DMS53 (cell line): ENCODE data around the gene RAB7A.
"Not testable (repeated sequence)": the region's sequence is repeated elsewhere in the genome, so short reads cannot be mapped to it uniquely, and the experiment has no call there.

Source experiments
- DNase-seq: peaks from one replicate; lab custom pipeline; 2025; lab: John Stamatoyannopoulos, UW

The RAB7A gene

DNA sequence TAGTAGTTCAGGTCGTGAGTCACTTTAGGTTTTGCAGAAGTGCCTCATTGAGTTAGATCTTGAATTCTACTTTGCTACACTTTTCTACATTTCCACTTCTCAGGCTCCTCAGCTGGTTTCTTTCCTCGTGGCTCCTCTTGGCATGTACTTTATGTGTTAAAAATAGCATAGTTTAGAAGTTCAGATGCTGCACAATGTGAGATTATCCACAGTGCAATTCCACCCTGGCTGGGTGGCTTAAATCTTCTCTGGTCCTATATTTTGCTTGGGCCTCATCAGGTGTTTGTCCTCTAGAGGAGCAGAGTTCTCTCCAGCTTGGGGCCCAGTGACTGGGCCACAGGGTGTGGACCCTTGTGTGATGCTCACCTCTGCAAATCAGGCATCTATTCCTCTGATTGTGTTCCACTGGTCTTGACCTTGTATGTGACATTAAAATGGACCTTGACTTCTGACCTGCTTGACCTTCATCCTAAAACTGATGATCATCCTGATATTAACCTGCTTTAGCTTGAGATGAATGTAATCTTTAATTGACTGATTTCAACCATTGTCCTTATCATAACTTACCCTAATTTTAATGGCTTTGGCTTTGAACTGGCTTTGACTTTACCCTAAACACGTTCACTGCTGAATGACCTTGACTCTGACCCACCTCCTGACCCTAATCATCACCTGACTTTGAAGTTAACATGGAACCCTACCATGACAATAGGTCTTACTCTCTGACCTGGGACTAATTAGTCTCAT lies 89.5 kb downstream of the RAB7A start:
- no peak for DNase-seq

DNA sequence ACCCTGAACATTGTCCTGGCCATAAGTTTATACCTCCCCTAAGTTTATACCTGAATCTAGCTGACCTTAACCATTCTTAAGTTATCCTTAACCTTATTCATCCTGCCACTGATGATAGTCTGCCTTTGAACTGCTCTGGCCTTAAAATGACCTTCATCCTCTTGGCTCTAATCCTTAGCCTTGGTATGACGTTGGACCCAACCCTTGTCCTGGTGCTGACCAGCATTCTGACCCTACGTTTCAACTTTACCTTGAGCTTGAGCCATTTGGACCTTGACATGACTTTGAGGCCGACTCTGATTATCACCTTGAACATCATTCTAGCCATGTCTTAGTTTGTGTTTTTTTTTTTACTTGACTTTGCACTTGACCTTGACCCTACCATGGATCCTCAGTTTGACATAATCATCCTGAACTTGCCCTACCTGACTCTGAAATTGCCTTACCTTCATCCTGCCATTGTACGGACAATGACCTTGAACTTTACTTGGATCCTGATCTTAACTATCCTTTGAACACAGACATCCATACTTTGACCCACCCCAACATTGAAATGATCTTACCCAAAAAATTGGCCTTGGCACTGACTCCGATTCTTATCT lies 92.3 kb downstream of the RAB7A start:
- DNase-seq, result no peak

- no peak for DNase-seq
Measured at GRCh38 chr3:128820252-128820839, 94.4 kb downstream of the RAB7A start.

DNA sequence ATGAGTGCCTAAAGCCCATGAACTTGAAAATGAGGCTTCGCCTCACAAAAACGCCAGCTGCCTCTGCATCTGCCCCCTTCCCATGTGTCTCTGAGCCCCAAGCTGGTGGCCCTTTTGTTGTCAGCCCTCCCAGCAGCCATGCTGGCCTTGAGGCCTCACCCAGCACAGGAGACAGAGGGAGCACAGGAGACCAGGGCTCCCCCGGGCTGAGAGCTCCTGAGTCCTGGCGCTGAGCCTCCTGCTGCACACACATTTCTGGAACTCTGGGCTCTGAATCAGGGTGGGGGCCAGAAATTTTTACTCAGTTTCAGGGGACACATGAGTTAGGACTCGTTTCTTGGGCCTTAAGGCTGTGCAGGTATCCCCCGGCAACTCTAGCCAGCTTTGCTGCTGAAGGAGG lies 97.0 kb downstream of the RAB7A start:
- no peak for DNase-seq

DNA sequence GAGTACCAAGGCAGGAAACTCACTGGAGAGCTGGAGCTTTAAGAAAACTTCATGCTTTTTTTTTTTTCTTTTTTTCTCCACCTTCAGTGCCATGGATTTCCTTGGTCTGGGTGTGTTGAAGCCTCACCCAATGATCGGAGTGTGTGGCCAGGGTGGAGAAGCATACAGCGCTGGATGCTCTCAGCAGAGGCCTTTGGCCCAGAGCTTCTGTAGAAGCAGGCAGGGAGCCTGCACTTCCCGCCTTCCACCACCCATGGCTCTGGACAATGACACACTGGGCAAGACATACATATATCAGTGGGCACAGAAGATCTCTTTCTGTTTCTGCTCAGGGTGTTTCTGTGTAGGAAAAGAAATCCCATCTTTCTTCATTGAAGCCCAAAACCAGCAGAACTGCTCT lies 97.6 kb downstream of the RAB7A start:
- no peak for DNase-seq

DNA sequence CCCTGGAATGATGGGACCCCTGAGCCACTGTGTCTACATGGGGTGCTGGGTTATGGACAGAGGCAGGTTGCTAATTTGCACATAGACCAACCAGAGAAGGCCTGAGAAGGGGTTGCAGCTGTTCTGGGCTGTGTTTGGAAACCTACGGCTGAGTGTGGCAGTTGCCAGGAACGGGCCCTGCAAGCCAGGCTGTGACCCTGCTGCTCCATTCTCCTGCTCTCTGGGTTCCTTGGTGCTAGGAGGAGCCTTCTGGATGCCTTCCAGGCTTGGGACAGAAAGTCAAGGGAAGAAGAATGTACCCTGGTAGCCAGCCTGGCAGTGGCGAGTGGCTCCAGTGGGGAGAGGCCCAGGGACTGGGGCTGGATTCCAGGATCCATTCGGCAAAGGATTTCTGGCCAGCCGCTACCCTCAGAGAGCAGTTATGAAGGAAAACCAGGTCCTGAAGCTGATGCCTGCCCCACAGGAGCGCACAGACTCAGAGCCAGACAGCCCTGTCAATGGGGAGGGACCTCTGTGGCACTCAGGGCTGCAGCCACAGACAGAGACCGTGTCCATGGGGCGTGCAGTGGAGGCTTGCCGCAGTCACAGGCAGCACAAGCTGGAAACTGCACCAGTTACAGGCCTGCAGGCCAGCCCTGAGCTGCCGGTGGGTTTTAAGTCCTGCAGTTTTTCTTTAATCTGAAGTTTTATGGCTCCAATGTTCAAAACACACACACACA lies 98.3 kb downstream of the RAB7A start:
- no peak for DNase-seq

DNA sequence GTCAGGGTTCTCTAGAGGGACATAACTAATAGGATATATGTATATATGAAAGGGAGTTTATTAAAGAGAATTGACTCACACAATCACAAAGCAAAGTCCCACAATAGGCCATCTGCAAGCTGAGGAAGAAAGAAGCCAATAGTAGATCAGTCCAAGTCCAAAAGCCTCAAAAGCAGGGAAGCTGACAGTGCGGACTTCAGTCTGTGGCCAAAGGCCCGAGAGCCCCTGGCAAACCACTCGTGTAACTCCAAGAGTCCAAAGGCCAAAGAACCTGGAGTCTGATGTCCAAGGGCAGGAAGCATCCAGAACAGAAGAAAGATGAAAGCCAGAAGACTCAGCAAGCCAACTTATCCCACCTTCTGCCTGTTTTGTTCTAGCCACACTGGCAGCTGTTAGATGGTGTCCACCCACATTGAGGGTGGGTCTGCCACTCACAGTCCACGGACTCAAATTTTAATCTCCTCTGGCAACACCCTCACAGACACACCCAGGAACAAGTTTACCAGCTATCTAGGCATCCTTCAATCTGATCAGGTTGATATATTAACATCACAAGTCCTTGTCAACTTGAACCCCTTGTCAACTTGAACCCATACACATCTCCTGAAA lies 99.2 kb downstream of the RAB7A start:
- DNase-seq, result no peak

DNA sequence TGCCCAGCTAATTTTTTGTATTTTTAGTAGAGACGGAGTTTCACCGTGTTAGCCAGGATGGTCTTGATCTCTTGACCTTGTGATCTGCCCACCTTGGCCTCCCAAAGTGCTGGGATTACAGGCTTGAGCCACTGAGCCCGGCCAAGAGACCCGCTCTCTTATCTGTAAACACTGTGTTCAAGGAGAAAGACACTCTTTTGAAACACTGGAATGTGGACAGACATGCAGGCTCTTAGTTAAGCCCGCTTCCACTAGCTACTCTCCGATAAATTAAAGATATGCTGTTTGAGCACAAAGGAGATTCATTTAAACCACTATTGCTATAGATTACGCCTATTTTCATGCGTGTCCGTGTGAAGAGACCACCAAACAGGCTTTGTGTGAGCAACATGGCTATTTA lies 103.1 kb downstream of the RAB7A start:
- not testable (repeated sequence) for DNase-seq

- DNase-seq, result not testable (repeated sequence)
Measured at GRCh38 chr3:128829925-128830625, 104.1 kb downstream of the RAB7A start.

DNA sequence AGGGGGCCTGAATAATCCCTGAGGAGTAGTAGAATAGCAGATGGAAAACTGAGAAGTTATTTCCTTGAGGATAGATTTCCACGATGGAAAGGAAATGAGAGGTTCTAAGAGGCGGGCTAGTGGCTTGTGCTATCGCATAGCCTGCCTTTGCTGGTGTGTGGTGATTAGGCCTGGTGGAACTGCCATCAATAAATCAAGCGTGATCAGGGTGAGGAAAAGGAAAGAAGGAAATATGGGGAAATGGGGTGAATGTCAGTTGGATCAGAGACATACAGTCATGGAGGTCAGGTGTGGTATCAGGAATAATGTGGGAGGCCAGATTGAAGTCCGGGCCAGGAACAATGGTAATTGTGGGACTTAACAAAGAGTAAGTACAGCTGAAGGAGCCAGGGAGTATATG lies 104.8 kb downstream of the RAB7A start:
- DNase-seq, result not testable (repeated sequence)

GRCh38 chr3:128832979-128833378 lies 107.0 kb downstream of the RAB7A start:
- DNase-seq, result not testable (repeated sequence)

GRCh38 chr3:128835096-128835495 lies 109.1 kb downstream of the RAB7A start:
- no peak for DNase-seq

DNA sequence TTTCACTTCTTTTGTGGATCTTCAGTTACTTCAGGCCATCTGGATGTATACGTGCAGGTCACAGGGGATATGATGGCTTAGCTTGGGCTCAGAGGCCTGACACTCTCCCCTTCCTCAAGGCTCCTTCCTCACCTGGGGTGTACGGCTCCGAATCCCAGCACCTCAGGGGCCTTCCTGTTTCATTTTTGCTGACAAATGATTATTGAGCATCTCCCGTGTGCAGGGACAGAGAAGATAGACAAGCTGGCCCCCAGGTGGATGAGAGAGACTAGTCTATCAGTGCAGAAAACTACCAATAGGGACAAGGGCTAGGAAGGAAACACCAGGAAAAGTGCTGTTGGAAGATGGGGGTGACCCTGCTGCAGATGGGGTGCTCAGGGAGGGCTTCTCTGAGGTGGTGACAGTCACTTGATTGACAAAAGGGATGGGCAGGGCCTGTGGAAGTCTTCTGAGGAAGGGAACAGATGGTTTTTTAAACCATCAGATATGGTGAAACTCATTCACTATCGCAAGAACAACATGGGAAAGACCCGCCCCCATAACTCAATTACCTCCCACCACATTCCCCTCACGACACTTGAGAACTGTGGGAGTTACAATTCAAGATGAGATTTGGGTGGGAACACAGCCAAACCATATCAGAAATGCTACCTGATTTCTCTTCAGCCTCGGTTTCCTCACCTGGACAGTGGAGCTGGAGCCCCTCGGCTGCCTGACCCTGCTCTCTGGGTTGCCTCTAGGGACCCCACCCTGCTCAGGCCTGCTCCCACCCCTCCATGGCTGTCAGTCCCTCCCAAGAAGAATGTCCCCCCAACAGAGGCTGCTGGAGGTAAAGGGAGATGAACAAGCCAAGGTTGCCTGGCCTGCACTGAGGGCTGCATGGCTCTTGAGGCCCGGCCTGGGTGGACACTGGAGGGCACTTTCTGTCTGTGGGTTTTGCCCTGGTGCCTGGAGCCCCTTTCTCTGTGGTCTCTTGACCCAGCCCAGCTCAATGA lies 116.2 kb downstream of the RAB7A start:
- no peak for DNase-seq

GRCh38 chr3:128844502-128844901 lies 118.5 kb downstream of the RAB7A start:
- no peak for DNase-seq

- DNase-seq, result peak; percentile 43
Measured at GRCh38 chr3:128845119-128845777, 119.3 kb downstream of the RAB7A start.

GRCh38 chr3:128845778-128846485 lies 119.9 kb downstream of the RAB7A start:
- DNase-seq, result peak; percentile 88

DNA sequence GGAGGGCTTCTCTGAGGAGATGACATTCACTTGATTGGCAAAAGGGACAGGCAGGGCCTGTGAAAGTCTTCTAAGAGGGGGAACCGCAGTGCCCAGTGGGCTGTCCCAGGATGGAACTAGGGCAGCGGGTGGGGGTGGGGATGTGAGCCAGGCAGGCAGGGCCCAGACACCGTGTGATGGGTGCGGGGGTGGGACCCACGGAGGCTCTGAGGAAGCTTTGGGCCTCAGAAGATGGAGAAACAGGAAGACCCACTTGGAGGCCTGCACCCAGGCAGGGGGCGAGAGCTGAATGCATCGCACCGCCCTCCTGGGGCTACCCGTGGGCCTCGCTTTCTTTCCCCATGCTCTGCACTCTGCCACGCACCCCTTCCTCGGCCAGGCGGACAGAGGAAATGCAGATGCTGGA lies 120.5 kb downstream of the RAB7A start:
- DNase-seq, result no peak

- DNase-seq, result no peak
Measured at GRCh38 chr3:128847666-128848370, 121.8 kb downstream of the RAB7A start.

- DNase-seq, result no peak
Measured at GRCh38 chr3:128848936-128849335, 123.0 kb downstream of the RAB7A start.
